H1 (cell line): ENCODE measurements around the gene CUBN. TPM values are rescaled to one million over a fixed set of nuclear protein-coding genes. Genes with fewer than 3 reads are reported as not detected.
A peak's percentile ranks its signal among the peaks of the same experiment; 100 is the strongest.

Experiments used
- CTCF ChIA-PET: fragments of 300-600 bp; sonication (Branson Sonifier 250); formaldehyde crosslinking; loops from one replicate; lab custom pipeline; 2021; ENCODE audit not compliant: partially characterized antibody; lab: Charles Lee
- POLR2A ChIA-PET: fragments of 300-600 bp; sonication (Branson Sonifier 250); formaldehyde crosslinking; loops from one replicate; lab custom pipeline; 2021; ENCODE audit warnings: inconsistent platforms; ENCODE audit not compliant: partially characterized antibody; lab: Charles Lee
- DNase-seq, 2 experiments: peaks; one replicate each; pipeline versions ENCODE4 v3.0.0 to v3.0.0-alpha.2; 2010 to 2022; ENCODE audit warnings: low spot score in 2 of 2, low read depth in 1 of 2, mixed read lengths in 1 of 2
- FAIRE-seq: peaks from 2 replicates; lab custom pipeline; 2011; peaks lifted over from hg19 to GRCh38; lab: Jason Lieb, UNC
- H2AFZ ChIP-seq: 2 replicates; pipeline ENCODE4 v1.8.1; 2012; ENCODE audit warnings: low read length, inconsistent platforms
- H2AK5ac ChIP-seq: 2 replicates; pipeline ENCODE4 v1.6.1; 2013; ENCODE audit warnings: low read depth, low read length
- H2BK120ac ChIP-seq: replicated peaks from 2 replicates; pipeline ENCODE3; 2013; ENCODE audit warnings: low read depth, low read length, inconsistent platforms
- H2BK12ac ChIP-seq: 2 replicates; pipeline ENCODE4 v1.6.1; 2013; ENCODE audit warnings: low read depth, low read length
- H2BK15ac ChIP-seq: 2 replicates; pipeline ENCODE4 v1.6.1; 2013; ENCODE audit warnings: low read length
- H2BK20ac ChIP-seq: 2 replicates; pipeline ENCODE4 v1.6.1; 2013; ENCODE audit warnings: low read length
- H2BK5ac ChIP-seq: 2 replicates; pipeline ENCODE4 v1.6.1; 2013; ENCODE audit warnings: low read depth, low read length
- H3K14ac ChIP-seq: 2 replicates; pipeline ENCODE4 v1.6.1; 2013; ENCODE audit warnings: inconsistent platforms; ENCODE audit not compliant: insufficient read length
- H3K18ac ChIP-seq: 2 replicates; pipeline ENCODE4 v1.6.1; 2013; ENCODE audit warnings: low read length; ENCODE audit errors: extremely low read depth
- H3K23ac ChIP-seq: 2 replicates; pipeline ENCODE4 v1.6.1; 2013; ENCODE audit warnings: inconsistent platforms; ENCODE audit not compliant: insufficient read length
- H3K23me2 ChIP-seq: 2 replicates; pipeline ENCODE4 v1.6.1; 2013; ENCODE audit warnings: low read depth, low read length
- H3K27ac ChIP-seq: 2 replicates; pipeline ENCODE4 v1.6.1; 2011; ENCODE audit warnings: low read depth, low read length, inconsistent platforms
- H3K27me3 ChIP-seq, 4 experiments: replicated peaks in 1 of 4; 1 replicate in 1 of 4; 2 replicates in 3 of 4; pipeline versions ENCODE4 v1.6.1 to v1.8.1; 2011 to 2013; ENCODE audit warnings: low read length in 3 of 4, mild to moderate bottlenecking in 3 of 4, inconsistent platforms in 2 of 4, mixed read lengths in 2 of 4, moderate library complexity in 1 of 4; ENCODE audit not compliant: control insufficient read depth in 3 of 4, insufficient read depth in 3 of 4; ENCODE audit errors: extremely low read depth in 1 of 4
- H3K36me3 ChIP-seq, 4 experiments: 2 replicates each; pipeline versions ENCODE4 v1.6.1 to v1.8.1; 2011 to 2013; ENCODE audit warnings: mild to moderate bottlenecking in 4 of 4, low read length in 3 of 4, moderate library complexity in 2 of 4, control low read depth in 1 of 4, inconsistent platforms in 1 of 4; ENCODE audit not compliant: insufficient read depth in 4 of 4, control insufficient read depth in 2 of 4
- H3K4ac ChIP-seq: replicated peaks from 2 replicates; pipeline ENCODE3; 2013; ENCODE audit warnings: low read length, low read depth, mixed read lengths, inconsistent platforms; ENCODE audit not compliant: insufficient read length
- H3K4me1 ChIP-seq, 4 experiments: replicated peaks in 1 of 4; 1 replicate in 1 of 4; 2 replicates in 3 of 4; pipeline versions ENCODE4 v1.6.1 to v1.8.1; 2011 to 2013; ENCODE audit warnings: low read length in 3 of 4, inconsistent platforms in 2 of 4, mixed read lengths in 1 of 4; ENCODE audit not compliant: insufficient read depth in 4 of 4, control insufficient read depth in 3 of 4
- H3K4me2 ChIP-seq, 2 experiments: 2 replicates each; pipeline versions ENCODE4 v1.6.1 to v1.8.1; 2011 to 2013; ENCODE audit warnings: low read depth in 2 of 2, low read length in 2 of 2, control low read depth in 1 of 2, inconsistent platforms in 1 of 2, mild to moderate bottlenecking in 1 of 2; ENCODE audit not compliant: insufficient read depth in 1 of 2
- H3K4me3 ChIP-seq, 4 experiments: fragments of 200-600, 300-600 bp in 1 of 4; sonication (generic), shearing (Covaris generic), sonication (Bioruptor Twin) in 1 of 4; 2 replicates each; pipeline versions ENCODE4 v1.5.1 to v1.8.1; 2011 to 2016; ENCODE audit warnings: low read length in 4 of 4, low read depth in 3 of 4, control low read depth in 2 of 4, inconsistent platforms in 2 of 4, mild to moderate bottlenecking in 2 of 4, mixed read lengths in 1 of 4, moderate library complexity in 1 of 4; ENCODE audit not compliant: insufficient read depth in 2 of 4; ENCODE audit errors: extremely low read depth in 1 of 4
- H3K56ac ChIP-seq: replicated peaks from 2 replicates; pipeline ENCODE3; 2013; ENCODE audit warnings: low read depth, mild to moderate bottlenecking, mixed read lengths, low read length, inconsistent platforms; ENCODE audit not compliant: insufficient read length
- H3K79me1 ChIP-seq: 2 replicates; pipeline ENCODE4 v1.6.1; 2013; ENCODE audit warnings: low read depth, low read length, control low read depth
- H3K79me2 ChIP-seq, 2 experiments: 2 replicates each; pipeline versions ENCODE4 v1.6.1 to v1.8.1; 2012 to 2013; ENCODE audit warnings: low read length in 2 of 2, mild to moderate bottlenecking in 2 of 2, inconsistent platforms in 1 of 2; ENCODE audit not compliant: insufficient read depth in 2 of 2, control insufficient read depth in 1 of 2
- H3K9ac ChIP-seq, 4 experiments: replicated peaks in 1 of 4; 1 replicate in 1 of 4; 2 replicates in 3 of 4; pipeline versions ENCODE4 v1.6.1 to v1.8.1; 2011 to 2013; ENCODE audit warnings: low read depth in 3 of 4, low read length in 3 of 4, control low read depth in 2 of 4, mild to moderate bottlenecking in 2 of 4, moderate library complexity in 2 of 4, inconsistent platforms in 1 of 4; ENCODE audit errors: extremely low read depth in 1 of 4
- H3K9me3 ChIP-seq, 2 experiments: 2 replicates each; pipeline versions ENCODE4 v1.6.1 to v1.8.1; 2012 to 2013; ENCODE audit warnings: mild to moderate bottlenecking in 2 of 2, moderate library complexity in 2 of 2, control low read depth in 1 of 2, inconsistent platforms in 1 of 2, low read depth in 1 of 2, low read length in 1 of 2, mixed read lengths in 1 of 2; ENCODE audit not compliant: insufficient read depth in 2 of 2
- H4K20me1 ChIP-seq, 2 experiments: replicated peaks in 1 of 2; 2 replicates each; pipeline versions ENCODE3 to v1.8.1; 2011 to 2013; ENCODE audit warnings: inconsistent platforms in 2 of 2, low read length in 2 of 2, mild to moderate bottlenecking in 1 of 2; ENCODE audit not compliant: insufficient read depth in 2 of 2, control insufficient read depth in 1 of 2
- H4K5ac ChIP-seq: 2 replicates; pipeline ENCODE4 v1.6.1; 2013; ENCODE audit warnings: low read length, low read depth, mixed read lengths, inconsistent platforms; ENCODE audit not compliant: insufficient read length
- H4K8ac ChIP-seq: 2 replicates; pipeline ENCODE4 v1.8.0; 2013; ENCODE audit warnings: mild to moderate bottlenecking, moderate library complexity, low read length, inconsistent platforms; ENCODE audit not compliant: insufficient read depth; ENCODE audit errors: extremely low read depth
- H4K91ac ChIP-seq: replicated peaks from 2 replicates; pipeline ENCODE3; 2013; ENCODE audit warnings: low read length, mixed read lengths, inconsistent platforms; ENCODE audit not compliant: insufficient read length
- BACH1 ChIP-seq: IDR thresholded peaks from 2 replicates; pipeline ENCODE4 v1.6.1; 2012; ENCODE audit warnings: low read length, improper control_type of control experiment
- BRCA1 ChIP-seq: IDR thresholded peaks from 2 replicates; pipeline ENCODE4 v1.6.1; 2012; ENCODE audit warnings: low read depth, low read length, improper control_type of control experiment
- CHD2 ChIP-seq: IDR thresholded peaks from 2 replicates; pipeline ENCODE4 v1.6.1; 2012; ENCODE audit warnings: low read length, improper control_type of control experiment
- EP300 ChIP-seq, 2 experiments: IDR thresholded peaks; 1 replicate in 1 of 2; 2 replicates in 1 of 2; pipeline ENCODE4 v1.6.1; 2011 to 2012; ENCODE audit warnings: low read depth in 2 of 2, low read length in 2 of 2, mild to moderate bottlenecking in 2 of 2, borderline replicate concordance in 1 of 2, inconsistent platforms in 1 of 2, moderate library complexity in 1 of 2
- PHF8 ChIP-seq: fragments of 200-600 bp; sonication (generic); conservative IDR thresholded peaks from 2 replicates; pipeline ENCODE4 v1.7.1; 2012; ENCODE audit warnings: low read depth, mild to moderate bottlenecking, inconsistent platforms, low read length, moderate library complexity
- RAD21 ChIP-seq, 2 experiments: IDR thresholded peaks in 1 of 2; conservative IDR thresholded peaks in 1 of 2; 2 replicates each; pipeline ENCODE4 v1.6.1; 2011; ENCODE audit warnings: low read depth in 2 of 2, low read length in 2 of 2, improper control_type of control experiment in 1 of 2, inconsistent platforms in 1 of 2, mild to moderate bottlenecking in 1 of 2, moderate library complexity in 1 of 2
- SIX5 ChIP-seq: IDR thresholded peaks from 2 replicates; pipeline ENCODE4 v1.6.1; 2011; ENCODE audit warnings: mild to moderate bottlenecking, low read depth, low read length
- SP4 ChIP-seq: IDR thresholded peaks from 2 replicates; pipeline ENCODE4 v1.6.1; 2012; ENCODE audit warnings: low read length, inconsistent platforms
- SUZ12 ChIP-seq: fragments of 200-600 bp; sonication (generic); IDR thresholded peaks from 2 replicates; pipeline ENCODE4 v1.6.1; 2012; ENCODE audit warnings: mild to moderate bottlenecking, inconsistent platforms, low read length, moderate library complexity, mixed read lengths
- TAF7 ChIP-seq: optimal IDR thresholded peaks from 2 replicates; pipeline ENCODE3; 2011; ENCODE audit warnings: low read depth, mild to moderate bottlenecking, inconsistent platforms, low read length, moderate library complexity, borderline replicate concordance
- WGBS, 2 experiments: shearing (Covaris generic) in 1 of 2; methylation state at CpG; one replicate each; pipeline versions ENCODE4 v1.1.6 to v1.1.7; 2013 to 2015; ENCODE audit warnings: low lambda C conversion rate in 2 of 2, mixed read lengths in 2 of 2, inconsistent platforms in 1 of 2, low coverage in 1 of 2, missing lambda C conversion rate in 1 of 2; ENCODE audit not compliant: insufficient replicate concordance in 2 of 2, insufficient coverage in 1 of 2, insufficient read length in 1 of 2; ENCODE audit errors: extremely low coverage in 1 of 2, missing lambda C conversion rate in 1 of 2; 5-methylcytosine and 5-hydroxymethylcytosine counted together
- polyA plus RNA-seq, 7 experiments: library from polyadenylated mRNA; depleted of rRNA in 3 of 7; stranded (reverse) in 5 of 7; unstranded in 2 of 7; fragments of >200 nt in 5 of 7; fragments of 200-250 nt in 2 of 7; gene quantifications; 1 replicate in 5 of 7; 2 replicates in 1 of 7; 4 replicates in 1 of 7; pipeline versions ENCODE4 v1.2.1 to v1.2.3, GENCODE V29; 2011 to 2013; ENCODE audit warnings: missing spikeins in 2 of 7, mixed read lengths in 2 of 7
- total RNA-seq: library from RNA; stranded (reverse); fragmentation: NEBNext Ultra II Directional; extraction: Animal tissue kit (Norgen Biotek cat#: 25700); gene quantifications from 2 replicates; pipeline ENCODE4 v1.2.1, GENCODE V29; 2021

Gene CUBN
- total and polyA plus RNA-seq, 2 of the 8 experiments (the other 6 are each of a cell fraction or from before 2014, with no cell fraction given) = 0.04 to 0.08 TPM

DNA sequence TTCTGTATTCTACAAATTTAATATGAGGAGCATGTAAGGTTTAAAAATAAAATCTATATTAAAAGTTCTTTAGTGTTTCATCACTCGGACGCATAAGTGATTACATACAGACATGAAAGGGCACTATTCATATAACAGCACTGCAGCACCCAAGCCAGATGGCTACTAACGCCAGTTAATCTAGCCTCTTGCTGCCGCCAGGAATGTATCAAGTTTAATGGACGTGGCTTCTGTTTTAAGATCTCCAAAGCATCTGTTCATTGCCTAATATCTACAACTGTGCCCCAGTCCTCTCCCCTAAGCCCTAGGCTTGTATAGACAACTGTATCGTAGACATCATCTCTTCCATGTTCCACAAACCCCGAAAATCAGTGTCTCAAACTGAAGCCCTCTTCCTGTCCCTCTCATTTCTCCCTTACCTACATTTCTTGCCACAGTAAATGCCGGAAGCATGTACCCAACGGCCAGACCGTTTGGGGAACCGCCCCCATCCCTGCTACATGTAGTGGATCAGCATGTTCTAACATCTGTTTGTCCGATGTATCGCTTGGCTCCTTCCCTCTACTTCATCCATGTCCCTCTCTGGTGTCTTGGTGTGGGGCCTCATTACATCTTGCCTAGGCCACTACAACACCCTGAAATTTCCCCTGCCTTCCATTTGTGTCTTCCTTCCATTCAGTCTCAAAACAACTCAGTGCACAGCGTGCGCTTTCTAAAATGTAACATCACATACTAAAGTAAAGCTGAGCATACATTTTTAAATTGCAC, 164.9 kb downstream of the CUBN start:
- H3K23me2 ChIP-seq = no peaks in the 10 kb centered on the region
- no peaks in the 10 kb centered on the region for H3K79me2 ChIP-seq
- no peak overlapping the region for H3K4me2 ChIP-seq
- FAIRE-seq (no peak), DNase-seq (no peak)
- H3K36me3 ChIP-seq = no peaks in the 10 kb centered on the region
- no peak overlapping the region for H3K56ac ChIP-seq
- H3K27ac ChIP-seq = no peak overlapping the region
- H3K4ac ChIP-seq = no peak overlapping the region
- H2BK20ac ChIP-seq = no peak overlapping the region
- no peaks in the 10 kb centered on the region for H3K27me3 ChIP-seq
- no peak overlapping the region for H3K4me3 ChIP-seq
- peak overlapping the region; percentile 91 for H2BK12ac ChIP-seq
- peak overlapping the region; percentile 26; the same call in 1 of the 2 replicates for H2AK5ac ChIP-seq
- peak overlapping the region; percentile 45; the same call in 1 of the 2 replicates for H2BK5ac ChIP-seq
- H3K23ac ChIP-seq = no peak overlapping the region
- no peak overlapping the region for H3K14ac ChIP-seq
- no peak overlapping the region for H4K8ac ChIP-seq
- peak overlapping the region; percentile 79 for H2AFZ ChIP-seq
- no peaks in the 10 kb centered on the region for H3K79me1 ChIP-seq
- ChIA-PET CTCF (no interaction called here), POLR2A (no interaction called here)
- H3K18ac ChIP-seq = no peak overlapping the region
- no peak overlapping the region for H3K9ac ChIP-seq
- no peak overlapping the region for H4K91ac ChIP-seq
- TF ChIP-seq BACH1 (no peak), CHD2 (no peak), RAD21 (IDR thresholded peaks at IDR 0.05 in 1 of 2, conservative IDR thresholded peaks at IDR 0.05 in 1 of 2; ENCODE audit: low read depth in 2 of 2, low read length in 2 of 2) (no peak), PHF8 (no peak), SUZ12 (no peak), SP4 (no peak), TAF7 (no peak), SIX5 (no peak), BRCA1 (no peak), EP300 (IDR thresholded peaks at IDR 0.05; ENCODE audit: borderline replicate concordance in 1 of 2, low read depth in 2 of 2, low read length in 2 of 2) (no peak)
- H4K5ac ChIP-seq = no peak overlapping the region
- H2BK120ac ChIP-seq = no peak overlapping the region
- peak overlapping the region; percentile 83; the same call in 1 of the 2 replicates for H2BK15ac ChIP-seq
- peaks cover 2 to 6% (median 4%) of the 10 kb centered on the region in 4 experiments; a peak in 3 of 7 replicates for H3K4me1 ChIP-seq
- no peaks in the 10 kb centered on the region for H4K20me1 ChIP-seq
- no peaks in the 10 kb centered on the region for H3K9me3 ChIP-seq
- WGBS, 2 experiments = 86% methylated on average over 15 of the region's 15 CpGs; no CpG with 5 or more reads in 1 of the 2 experiments
